Stimulated activated CD4-positive, alpha-beta T cell treated with anti-CD3 and anti-CD28 coated beads, Interleukin-4, amount 100 ng/mL, for 48 hours (primary cell): ENCODE results near the gene CAPN9.
"Not testable (repeated sequence)": the region's sequence is repeated elsewhere in the genome, so short reads cannot be mapped to it uniquely, and the experiment has no call there.

Experiments
- DNase-seq, 2 donors: peaks; one replicate each; pipeline ENCODE4 v3.0.0-alpha.2; 2020; ENCODE audit warnings: low read depth in 2 of 2

CAPN9 gene

DNA sequence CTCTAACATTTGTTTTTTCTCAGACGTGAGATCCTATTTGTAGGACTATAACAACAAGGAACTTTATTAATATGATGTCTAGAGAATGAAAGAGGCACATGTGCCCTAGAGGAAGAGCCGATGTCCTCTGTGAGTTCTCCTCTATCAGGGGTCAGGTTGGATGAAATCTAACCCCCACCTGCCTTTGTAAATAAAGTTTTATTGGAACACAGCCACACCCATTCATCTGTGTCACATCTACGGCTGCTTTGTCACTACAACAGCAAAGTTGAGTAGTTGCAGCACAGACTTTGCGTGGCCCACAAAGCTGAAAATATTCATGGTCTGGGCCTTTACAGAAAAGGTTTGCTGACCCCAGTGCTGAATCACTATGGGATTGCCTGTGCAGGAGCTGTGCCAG is 571 bp upstream of the CAPN9 start:
- DNase-seq: no peak

- DNase-seq: no peak
Measured at GRCh38 chr1:230747890-230748800, 957 bp downstream of the CAPN9 start.

- no peak for DNase-seq
Measured at GRCh38 chr1:230749150-230749549, 2.0 kb downstream of the CAPN9 start.

DNA sequence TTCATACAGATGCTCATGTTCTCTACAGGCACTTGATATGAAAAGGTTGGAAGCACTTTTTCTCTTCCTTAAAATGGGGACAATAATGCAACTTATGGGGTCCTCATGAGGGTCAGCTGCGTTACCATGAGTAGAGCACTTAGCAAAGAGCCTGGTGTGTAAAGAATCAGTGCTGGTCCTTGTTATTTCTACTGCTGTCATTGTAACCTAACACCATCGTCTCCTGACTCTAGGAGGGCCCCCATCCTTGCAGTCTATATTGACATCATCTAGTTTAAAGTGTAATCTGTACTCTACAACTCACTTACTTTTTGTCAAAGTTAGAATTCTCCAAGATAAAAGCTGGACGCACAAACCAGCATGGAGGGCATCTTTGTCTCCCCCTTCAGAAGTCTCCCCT is 2.4 kb downstream of the CAPN9 start:
- DNase-seq: no peak

GRCh38 chr1:230750576-230750975 is 3.4 kb downstream of the CAPN9 start:
- no peak for DNase-seq

DNA sequence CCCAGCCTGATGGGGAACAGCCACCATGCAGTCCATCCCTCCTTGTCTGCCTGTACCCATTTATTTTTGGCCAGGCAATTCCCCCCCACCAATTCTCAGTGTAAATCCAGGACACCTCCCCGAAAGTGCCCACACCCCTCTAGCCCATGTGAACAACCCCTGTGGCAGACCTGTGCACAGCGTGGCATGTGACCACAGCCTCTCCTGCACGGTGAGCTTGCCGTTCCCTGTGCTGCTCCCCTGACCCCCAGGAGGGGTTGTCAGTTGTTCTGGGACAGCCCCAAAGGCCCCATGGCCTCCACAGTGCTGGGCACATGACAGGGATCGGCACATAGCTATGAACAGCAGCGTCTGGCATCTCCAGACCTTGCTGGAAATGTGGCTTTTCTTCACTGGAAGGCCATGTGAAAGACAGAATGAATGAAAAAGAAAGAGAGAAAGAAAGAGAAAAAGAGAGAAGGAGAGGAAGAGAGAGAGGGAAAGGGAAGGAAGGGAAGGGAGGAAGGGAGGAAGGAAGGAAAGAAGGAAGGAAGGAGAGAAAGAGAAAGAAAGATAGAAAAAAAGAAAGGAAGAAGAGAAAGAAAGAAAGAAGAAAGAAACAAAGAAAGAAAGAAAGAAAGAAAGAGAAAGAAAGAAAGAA is 3.9 kb downstream of the CAPN9 start:
- DNase-seq: no peak

DNA sequence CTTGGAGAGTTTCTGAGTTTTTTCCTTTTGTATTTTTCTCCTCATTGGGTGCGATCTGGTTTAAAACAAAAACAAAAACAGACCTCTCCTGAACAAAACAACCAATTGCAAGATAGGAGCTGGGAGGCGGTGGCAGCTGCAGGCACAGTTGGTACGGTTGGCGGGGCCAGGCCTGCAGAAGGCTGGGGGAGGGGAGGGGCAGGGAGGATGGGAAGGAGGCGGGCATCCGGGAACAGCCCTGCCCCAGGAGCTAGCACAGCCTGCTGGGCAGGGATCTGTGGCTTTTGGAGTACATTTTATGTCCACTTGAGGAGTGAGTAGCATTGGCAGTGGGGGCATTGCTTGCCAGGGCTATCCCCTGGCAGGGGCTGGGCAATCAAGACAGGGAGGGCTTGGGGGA is 5.2 kb downstream of the CAPN9 start:
- DNase-seq: no peak

DNA sequence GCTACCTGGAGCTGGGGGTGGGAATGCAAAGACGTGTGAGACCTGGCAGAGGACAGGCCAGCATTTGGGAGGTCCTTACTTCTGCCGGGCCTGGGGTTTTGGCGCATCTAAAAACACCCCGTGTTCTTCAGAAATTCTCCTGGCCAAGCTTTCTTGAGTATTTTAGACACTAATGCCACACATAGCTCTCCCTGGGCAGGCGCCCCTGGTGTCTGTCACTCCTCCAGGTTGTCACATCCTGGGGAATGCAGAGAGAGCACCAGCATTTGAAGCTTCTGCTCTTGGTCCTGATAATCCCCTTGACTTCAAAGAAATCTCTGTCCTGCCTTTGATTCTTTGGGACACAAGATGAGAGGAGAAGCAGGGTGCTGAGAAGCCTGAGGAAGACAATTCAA is 6.0 kb downstream of the CAPN9 start:
- no peak for DNase-seq

GRCh38 chr1:230753586-230754251 is 6.5 kb downstream of the CAPN9 start:
- peak in 1 of 2 donors; percentile 16 for DNase-seq

- no peak for DNase-seq
Measured at GRCh38 chr1:230754796-230755195, 7.6 kb downstream of the CAPN9 start.

DNA sequence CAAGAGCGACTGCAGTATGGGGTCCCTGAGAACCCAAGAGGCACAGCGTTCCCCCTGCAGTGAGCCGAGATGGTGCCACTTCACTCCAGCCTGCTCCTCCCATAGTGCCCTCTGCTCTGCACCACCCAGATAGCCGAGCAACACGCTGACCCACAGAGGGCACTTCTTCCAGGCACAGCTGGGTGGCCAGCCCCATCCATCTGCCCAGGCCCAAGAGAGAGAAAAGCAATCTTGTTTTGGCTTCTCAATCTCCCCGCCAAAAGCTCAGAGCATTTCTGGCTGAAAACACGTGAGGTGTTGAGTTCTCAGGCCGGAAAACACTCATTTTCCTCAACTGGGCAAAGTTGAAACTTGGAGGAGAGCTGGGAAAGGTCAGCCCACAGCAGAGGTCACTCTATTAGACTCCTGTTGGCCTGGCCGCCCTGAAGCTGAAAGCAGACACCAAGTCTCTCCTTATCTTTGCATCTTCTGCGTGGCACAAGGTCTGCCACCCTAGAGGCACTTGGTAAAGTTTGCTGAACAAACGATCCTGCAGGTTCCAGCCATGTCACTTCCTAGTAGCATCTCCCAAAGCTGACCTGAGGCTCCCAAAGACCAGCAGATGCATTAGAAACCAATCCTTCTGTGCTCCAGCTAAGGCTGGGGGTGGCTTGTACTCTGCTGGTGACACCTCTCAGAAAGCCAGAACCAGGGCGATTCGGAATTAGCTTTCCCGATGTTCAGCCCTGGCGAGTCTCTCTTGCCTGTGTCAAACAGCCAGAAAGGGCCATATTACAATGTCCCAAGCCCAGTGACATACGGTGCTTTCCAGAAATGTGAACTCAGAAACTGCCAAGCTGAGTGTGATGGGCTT is 10.9 kb downstream of the CAPN9 start:
- no peak for DNase-seq

DNA sequence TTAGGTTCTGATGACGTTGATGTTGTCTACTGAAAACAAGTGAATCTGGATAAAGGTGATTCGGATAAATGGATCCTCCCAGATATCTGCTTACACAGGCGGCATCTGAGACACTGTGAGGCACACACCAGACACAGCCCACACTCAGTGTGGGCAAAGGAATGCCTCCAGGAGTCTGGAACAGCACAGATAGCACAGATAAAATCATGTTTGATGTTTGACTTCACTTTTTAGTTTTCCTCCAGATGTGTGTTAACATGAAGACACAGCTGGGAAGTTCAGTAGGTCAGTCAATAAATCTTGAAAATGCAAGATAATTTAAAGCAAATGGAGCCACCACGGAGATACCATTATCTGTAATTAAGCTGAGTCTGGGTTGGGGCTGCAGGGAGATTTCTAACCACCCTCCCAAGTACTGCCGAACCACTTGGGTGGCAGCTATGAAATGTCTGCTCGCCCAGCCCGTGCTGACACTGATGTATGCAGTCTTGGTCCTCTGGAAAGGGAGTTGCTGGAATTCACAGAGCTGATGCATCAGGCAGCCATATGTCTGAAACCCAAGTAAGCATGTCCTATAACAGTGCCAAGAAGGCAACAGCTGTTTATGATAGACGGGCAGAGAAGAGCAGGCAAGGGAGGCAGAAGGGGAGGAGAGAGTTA is 11.7 kb downstream of the CAPN9 start:
- no peak for DNase-seq

DNA sequence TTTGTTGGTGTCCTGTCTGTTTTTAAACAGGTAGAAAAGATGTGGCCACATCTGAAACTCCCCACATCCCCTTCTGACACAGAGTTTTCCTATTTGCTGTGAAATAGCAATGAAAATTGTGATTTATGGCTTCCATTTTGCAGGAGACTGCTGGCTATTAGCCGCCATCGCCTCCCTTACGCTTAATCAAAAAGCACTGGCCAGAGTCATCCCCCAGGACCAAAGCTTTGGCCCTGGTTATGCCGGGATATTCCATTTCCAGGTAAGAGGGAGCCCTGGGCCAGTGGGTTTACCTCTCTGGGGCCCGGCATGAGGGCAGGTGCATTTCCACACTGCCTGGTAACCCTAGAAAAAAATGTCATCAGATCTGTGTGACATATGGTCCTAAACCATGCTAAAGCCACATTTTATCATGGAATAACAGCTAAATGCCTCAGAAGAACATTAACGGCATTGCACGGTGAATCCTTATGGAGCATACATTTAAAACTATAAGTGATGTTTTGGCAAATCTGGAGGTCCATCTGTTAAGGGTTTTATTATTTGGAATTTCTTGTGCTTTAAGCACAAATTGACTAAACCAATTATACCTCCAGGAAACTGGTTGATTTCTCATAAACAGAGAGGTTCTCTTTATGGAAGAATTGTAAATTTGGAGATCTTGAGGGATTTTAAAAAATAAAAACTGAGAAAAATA is 12.3 kb downstream of the CAPN9 start:
- no peak for DNase-seq

- DNase-seq: no peak
Measured at GRCh38 chr1:230760360-230760827, 13.2 kb downstream of the CAPN9 start.

- DNase-seq: no peak
Measured at GRCh38 chr1:230761443-230762167, 14.4 kb downstream of the CAPN9 start.

DNA sequence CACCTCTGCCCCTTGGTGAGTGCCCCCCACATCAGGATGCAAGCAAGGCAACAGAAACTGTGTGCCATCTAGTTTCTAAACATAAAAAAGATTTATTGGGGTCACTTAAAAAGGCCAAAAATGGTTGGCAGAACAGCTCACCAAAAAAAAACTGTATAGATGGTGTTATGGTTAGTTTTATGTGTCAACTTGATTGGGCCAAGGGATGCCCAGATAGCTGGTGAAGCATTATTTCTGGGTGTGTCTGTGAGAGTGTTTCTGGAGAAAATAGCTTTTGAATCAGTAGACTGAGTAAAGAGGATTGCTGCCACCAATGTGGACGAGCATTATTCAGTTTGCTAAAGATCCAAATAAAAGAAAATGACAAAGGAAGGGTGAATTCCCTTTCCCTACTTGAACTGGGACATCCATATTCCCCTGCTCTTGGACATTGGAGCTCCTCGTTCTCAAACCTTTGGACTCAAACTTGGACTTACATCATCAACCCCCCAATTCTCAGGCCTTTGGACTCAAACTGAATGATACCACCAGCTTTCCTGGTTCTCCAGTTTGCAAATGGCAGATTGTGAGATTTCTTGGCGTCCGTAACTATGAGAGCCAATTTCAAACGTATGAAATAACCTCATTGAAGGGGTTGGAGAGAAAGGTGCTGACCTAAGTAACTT is 16.9 kb downstream of the CAPN9 start:
- no peak for DNase-seq

- no peak for DNase-seq
Measured at GRCh38 chr1:230766318-230766717, 19.1 kb downstream of the CAPN9 start.

DNA sequence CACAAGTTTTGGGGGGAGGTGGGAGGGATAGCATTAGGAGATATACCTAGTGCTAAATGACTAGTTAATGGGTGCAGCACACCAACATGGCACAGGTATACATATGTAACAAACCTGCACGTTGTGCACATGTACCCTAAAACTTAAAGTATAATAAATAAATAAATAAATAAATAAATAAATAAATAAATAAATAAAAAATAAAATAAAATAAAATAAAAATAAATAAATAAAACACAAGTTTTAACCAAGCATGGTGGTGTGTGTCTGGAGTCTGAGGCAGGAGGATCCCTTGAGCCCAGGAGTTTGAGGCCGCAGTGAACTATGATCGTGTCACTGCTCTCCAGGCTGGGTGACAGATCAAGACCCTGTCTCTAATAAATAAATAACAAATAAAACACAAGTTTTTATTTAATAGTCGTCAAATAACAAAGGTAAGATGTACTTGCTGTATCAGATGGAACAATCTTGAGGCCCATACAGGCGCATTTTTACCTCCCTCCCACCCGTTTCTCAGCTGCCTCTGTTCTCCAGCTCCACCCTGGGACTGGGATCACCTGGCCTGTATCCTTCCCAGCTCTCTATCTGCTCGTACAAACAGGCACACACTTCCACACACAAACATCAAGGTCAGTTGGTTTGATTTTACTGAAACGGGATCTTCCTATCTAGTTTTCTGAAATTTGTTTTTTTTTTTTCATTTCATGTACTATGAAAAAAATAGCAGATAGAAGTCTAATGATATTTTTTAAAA is 20.8 kb downstream of the CAPN9 start:
- DNase-seq: not testable (repeated sequence)
